MM.1S (cell line): ENCODE data around the gene GNAI3.

Experiments
- EZH2 ChIP-seq: fragments of 300-600 bp; sonication (generic); optimal IDR thresholded peaks from 2 replicates; pipeline ENCODE3; 2017; ENCODE audit warnings: low read depth, mild to moderate bottlenecking, antibody characterized with exemption, low read length, mixed read lengths
- EZH2phosphoT487 ChIP-seq: fragments of 300-600 bp; sonication (generic); IDR thresholded peaks from 2 replicates; pipeline ENCODE4 v1.6.1; 2018; ENCODE audit warnings: antibody characterized with exemption, low read length
- TF ChIP-seq, protein P1 (sequence below): fragments of 300-600 bp; sonication (generic); IDR thresholded peaks from 2 replicates; pipeline ENCODE4 v1.5.1; 2016; ENCODE audit warnings: antibody characterized with exemption, low read length, mixed read lengths

- TF ChIP-seq, protein P1, sequence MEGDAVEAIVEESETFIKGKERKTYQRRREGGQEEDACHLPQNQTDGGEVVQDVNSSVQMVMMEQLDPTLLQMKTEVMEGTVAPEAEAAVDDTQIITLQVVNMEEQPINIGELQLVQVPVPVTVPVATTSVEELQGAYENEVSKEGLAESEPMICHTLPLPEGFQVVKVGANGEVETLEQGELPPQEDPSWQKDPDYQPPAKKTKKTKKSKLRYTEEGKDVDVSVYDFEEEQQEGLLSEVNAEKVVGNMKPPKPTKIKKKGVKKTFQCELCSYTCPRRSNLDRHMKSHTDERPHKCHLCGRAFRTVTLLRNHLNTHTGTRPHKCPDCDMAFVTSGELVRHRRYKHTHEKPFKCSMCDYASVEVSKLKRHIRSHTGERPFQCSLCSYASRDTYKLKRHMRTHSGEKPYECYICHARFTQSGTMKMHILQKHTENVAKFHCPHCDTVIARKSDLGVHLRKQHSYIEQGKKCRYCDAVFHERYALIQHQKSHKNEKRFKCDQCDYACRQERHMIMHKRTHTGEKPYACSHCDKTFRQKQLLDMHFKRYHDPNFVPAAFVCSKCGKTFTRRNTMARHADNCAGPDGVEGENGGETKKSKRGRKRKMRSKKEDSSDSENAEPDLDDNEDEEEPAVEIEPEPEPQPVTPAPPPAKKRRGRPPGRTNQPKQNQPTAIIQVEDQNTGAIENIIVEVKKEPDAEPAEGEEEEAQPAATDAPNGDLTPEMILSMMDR = no peak
- TF ChIP-seq EZH2phosphoT487 (no peak), EZH2 (no peak)
These were observed 17.0 kb upstream of the GNAI3 start for GRCh38 chr1:109531380-109531779.
